MM.1S (cell line): ENCODE results near the gene HEXIM2.

Source experiments
- CTCF ChIP-seq: fragments of 300-600 bp; sonication (generic); IDR thresholded peaks from 2 replicates; pipeline ENCODE4 v1.5.1; 2016; ENCODE audit warnings: antibody characterized with exemption, low read length, mixed read lengths
- EZH2phosphoT487 ChIP-seq: fragments of 300-600 bp; sonication (generic); IDR thresholded peaks from 2 replicates; pipeline ENCODE4 v1.6.1; 2018; ENCODE audit warnings: antibody characterized with exemption, low read length

GRCh38 chr17:45129426-45129939, 32.2 kb upstream of the HEXIM2 start:
- TF ChIP-seq EZH2phosphoT487, result no peak
- no peak for TF ChIP-seq CTCF
